Measurements from ENCODE around the gene OR4S2.

OR4S2 gene, protein sequence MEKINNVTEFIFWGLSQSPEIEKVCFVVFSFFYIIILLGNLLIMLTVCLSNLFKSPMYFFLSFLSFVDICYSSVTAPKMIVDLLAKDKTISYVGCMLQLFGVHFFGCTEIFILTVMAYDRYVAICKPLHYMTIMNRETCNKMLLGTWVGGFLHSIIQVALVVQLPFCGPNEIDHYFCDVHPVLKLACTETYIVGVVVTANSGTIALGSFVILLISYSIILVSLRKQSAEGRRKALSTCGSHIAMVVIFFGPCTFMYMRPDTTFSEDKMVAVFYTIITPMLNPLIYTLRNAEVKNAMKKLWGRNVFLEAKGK

DNA sequence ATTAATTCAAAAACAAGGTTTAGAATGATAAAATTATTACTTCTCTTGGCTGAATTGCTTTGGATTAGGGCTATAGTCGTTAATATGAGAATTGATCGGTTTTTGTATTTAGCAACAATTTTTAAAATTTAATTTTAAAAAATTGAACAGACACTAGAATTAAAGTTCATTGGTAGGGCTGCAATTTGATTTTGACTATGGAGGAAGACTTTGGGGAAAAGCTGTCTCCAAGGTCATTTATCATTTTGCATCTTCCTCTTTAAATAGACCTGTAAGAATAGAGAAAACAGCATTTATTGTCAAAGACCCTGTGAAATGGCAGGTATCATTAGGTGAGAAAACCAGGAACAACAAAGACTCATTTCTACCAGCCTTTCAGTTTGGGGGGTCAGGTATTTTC, at the start of gene OR4S2:
Gene OR4S2, plus strand, starts transcription at position 301 of the 400 bp plus-strand sequence. CDS start 2,577 bp downstream, outside the sequence.
- no peak for DNase-seq (ENCODE audit: low spot score)

DNA sequence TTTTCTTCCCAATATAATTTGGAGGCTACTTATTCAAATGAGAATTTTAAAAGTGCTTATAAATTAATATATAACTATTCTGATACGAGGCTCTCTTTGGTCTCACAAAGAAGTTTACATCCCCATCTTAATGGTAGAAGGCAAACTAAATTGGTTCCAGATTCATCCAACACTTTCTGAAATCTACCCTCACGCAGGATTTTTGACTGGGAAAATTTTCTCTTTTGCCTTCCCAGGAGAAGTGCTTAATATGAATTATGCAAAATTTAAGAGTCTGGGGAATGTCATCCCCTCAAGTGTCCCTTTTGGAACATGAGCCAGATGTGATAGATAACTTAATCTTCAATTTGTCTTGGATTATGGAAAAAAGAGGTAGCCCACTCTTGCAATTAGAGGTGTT, 40.6 kb upstream of the OR4S2 start, which contains the start of gene OR4C11:
Gene OR4C11, minus strand, starts transcription at position 101 of the 400 bp plus-strand sequence. CDS start 3,272 bp downstream, outside the sequence.
- no peak for DNase-seq (ENCODE audit: low spot score)

DNA sequence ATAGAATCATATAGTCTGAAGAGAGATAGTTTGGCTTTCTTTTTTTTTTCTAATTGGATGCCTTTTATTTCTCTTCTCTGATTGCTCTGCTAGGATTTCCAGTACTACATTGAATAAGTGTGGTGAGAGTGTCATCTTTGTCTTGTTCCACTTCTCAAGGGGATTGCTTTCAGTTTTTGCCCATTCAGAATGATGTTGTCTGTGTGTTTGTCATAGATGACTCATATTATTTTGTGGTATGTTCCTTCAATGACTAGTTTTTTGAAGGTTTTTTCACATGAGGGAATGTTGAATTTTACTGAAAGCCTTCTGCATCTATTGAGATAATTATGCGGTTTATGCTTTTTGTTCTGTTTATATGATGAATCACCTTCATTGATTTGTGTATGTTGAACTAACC, 23.6 kb upstream of the OR4S2 start:
- DNase-seq (ENCODE audit: low spot score) = no peak

DNA sequence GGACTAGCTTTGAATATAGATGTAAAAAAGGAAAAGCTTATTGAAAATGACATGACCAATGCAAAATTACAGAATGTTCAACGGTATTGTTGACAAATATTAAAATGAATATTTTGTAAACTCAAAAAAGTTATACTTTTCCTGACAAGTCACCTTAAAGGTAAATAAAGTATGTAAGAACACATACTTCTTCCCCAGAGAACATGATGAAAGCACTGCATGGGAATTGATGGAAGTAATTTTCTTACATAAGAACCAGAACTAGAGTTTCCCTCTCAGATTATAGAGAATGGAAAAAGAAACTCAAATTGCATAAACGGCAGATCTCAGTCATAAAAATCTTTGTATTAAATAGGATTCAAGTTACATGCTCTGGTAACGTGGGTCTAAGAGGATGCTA, 13.3 kb upstream of the OR4S2 start, which contains the start of gene OR4P4:
Gene OR4P4, plus strand, starts transcription at position 301 of the 400 bp plus-strand sequence.
- DNase-seq (ENCODE audit: low spot score) = no peak

DNA sequence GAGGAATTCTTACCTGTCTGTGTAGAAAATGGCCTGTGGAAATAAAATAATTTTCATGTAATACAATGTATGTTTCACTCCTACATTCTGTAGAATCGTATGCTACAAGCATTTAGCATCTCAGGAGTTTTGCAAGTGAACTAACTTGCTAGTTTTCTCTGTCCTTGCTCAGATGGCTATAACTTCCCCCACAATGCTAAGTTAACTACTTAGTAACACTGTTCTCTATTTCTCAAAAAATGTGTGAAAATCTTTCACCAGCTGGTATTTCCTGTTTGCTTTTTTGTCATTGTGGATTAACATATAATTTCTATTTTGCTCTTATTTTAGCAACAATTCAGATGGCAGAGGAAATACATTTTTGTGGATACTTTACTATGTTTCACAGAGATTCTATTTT, 4.4 kb downstream of the OR4S2 start:
- DNase-seq (ENCODE audit: low spot score) = no peak

DNA sequence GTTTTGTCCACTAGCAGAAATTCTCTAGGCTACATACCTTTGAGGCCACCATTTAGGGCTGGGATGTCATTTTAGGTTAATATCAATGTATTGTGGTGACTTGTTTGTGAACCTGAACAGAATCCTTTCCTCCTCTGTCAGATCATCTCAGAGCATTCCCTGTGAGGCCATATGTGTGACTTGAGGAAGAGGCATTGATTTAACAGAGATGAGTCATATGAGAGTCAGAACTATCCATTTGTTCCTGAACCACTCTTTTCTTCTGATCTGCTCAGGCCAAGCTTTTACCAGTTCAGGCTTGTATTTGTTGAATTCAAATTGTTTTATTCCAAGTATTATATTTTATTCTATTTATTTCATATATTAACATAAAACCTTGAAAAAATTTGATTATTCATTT, 7.0 kb downstream of the OR4S2 start:
- no peak for DNase-seq (ENCODE audit: low spot score)

DNA sequence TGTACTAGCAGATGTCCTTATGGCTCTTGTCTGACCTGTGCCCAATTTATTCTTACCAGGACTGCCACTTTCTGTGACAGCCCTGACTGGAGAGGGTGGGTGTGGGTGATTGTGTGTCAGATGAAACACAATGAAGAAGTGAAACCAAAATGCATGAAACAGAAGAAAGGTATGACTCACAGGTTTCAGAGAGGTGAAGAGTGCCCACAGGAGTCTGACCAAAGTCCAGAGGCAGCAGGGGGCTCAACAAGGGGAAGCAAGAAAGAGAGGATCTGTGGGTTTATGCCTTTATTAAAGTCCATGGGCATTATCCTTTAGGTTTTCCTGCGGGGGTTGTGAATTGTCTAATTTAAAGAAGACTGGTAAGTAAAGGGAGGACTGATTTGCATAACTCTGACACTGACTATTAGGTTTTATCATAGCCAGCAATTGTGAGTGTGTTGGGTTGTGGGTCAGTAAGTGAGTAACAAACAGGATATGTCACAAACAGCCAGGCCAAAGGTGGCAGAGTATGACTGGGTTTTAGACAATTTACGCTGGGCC, 10.0 kb downstream of the OR4S2 start:
- DNase-seq (ENCODE audit: low spot score) = no peak

DNA sequence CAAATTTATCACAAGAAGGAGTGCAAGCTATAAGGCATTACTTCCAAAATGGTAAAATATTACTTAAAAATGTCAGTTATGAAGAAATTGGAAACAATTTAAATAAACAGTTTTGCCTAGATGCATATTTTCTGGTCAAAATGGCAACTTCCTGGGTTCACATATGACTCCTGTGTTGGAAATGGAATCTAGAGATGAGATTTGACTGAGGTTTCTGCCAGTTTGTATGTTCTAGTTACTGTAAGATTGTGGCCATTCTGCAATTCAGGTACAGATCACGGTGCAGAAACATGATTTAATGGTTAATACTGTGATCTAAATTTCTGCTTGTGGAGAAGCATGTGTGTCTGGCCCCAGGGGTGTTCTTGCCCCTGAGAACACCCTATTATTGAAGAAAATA, 10.5 kb downstream of the OR4S2 start:
- DNase-seq (ENCODE audit: low spot score) = no peak

DNA sequence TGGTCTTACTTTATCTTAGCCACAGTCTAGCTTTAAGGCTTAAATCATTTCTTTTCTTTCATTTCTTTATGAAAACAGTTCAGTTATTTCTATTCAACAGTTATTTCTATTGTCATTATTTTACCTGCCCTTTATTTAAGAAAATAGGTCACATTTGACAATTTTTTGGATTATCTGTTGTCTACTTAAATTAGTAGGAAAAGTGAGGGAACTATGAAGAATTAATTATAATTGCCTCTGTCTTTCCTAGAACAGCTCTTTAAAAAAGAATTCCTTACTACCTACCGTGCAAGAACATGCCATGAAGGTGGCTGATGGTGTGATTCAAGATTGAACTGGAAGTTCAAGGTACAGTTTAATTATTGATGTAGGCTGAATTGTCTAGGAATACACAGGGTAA, 13.8 kb downstream of the OR4S2 start, which contains the start of gene OR4C6:
Gene OR4C6, plus strand, starts transcription at position 301 of the 400 bp plus-strand sequence. CDS start 2,966 bp downstream, outside the sequence.
- DNase-seq (ENCODE audit: low spot score) = no peak

DNA sequence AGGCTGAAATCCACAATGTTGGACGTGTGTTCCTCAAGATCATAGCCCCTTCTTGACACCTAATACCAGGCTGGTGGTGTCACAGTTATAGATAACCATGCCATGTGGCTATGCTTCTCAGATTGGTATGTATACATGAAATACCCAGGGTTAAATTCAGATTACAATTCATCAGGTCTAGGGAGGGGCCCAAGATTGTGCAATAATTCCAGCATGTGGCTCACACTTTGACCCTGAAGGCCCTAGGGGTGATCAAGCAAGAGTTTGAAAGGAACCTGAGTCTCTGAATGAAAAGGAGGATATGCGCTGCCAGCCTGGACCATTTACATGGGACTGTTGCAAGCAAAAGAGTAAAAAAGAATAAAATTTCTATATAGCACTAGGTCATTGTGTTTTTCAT, 21.2 kb downstream of the OR4S2 start:
- no peak for DNase-seq (ENCODE audit: low spot score)

DNA sequence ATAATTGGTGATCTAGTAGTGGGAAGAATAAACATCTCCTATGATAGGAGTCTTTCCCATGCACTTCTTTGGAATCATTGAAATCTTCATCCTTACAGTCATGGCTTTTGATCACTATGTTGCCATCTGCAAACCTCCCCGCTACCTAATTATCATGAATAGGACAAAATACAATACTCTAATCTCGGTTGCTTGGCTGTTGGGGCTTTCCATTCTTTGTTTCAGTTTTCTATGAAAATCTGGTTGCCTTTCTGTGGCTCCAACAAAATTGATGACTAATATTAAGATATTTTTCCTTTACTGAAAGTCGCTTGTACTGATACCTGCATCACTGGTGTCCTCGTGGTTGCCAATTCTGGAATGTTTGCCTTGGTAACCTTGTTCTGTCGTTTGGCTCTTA, 25.7 kb downstream of the OR4S2 start:
- DNase-seq (ENCODE audit: low spot score) = no peak

DNA sequence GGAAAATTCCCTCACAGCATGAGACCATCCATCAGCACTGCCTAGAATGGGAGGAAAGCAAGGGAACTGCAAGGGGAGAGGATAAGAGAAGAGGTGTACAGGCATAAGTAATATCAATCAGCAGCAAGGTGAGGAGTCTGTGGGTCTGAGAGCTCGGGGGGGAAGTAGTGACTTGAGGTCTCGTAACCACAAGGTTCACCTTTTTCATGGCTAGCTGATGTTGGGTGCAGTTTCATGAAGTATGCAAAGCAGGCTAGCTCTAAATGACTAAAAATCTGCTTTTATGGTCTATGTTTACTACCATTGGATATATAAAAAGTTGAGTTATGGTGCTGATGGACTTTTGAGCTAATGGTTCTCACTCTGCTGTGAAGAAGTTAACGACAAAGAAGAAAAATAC, 49.7 kb downstream of the OR4S2 start:
- no peak for DNase-seq (ENCODE audit: low spot score)

DNA sequence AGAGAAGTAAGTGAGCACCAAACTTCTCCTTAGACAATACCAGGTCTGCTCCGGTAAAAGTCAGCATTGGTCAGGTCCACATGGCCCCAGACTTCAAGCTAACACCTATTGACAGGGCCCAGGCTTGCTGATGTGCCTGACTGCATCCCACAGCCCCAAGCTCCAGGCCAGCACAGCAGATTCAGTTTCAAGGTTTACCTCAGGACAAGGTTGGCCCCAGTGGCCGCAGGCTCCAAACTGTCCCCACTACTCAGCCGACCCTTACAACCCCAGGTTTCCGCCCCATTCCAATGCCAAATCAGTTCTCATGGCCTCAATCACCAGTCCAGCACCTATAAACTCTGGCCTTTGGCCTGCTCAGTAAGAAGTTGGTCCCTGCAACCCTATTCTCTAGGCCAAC, 53.3 kb downstream of the OR4S2 start:
- no peak for DNase-seq (ENCODE audit: low spot score)
